Nephron progenitor cell (in vitro differentiated cells): ENCODE data around the gene IFIT3.
A peak's percentile ranks its signal among the peaks of the same experiment; 100 is the strongest.
"Not testable (repeated sequence)": the region's sequence is repeated elsewhere in the genome, so short reads cannot be mapped to it uniquely, and the experiment has no call there.

Source experiments
- DNase-seq: peaks from one replicate; pipeline ENCODE4 v3.0.0; 2021
- H3K27ac Mint-ChIP-seq: 2 replicates; pipeline ENCODE4 v1.8.0; 2021; ENCODE audit warnings: mild to moderate bottlenecking, moderate library complexity, mixed read lengths
- H3K27me3 Mint-ChIP-seq: 2 replicates; pipeline ENCODE4 v1.8.0; 2021; ENCODE audit warnings: mild to moderate bottlenecking, low read depth, mixed read lengths; ENCODE audit not compliant: poor library complexity
- H3K36me3 Mint-ChIP-seq: 2 replicates; pipeline ENCODE4 v1.8.0; 2021; ENCODE audit warnings: low read depth, mixed read lengths
- H3K4me1 Mint-ChIP-seq: 2 replicates; pipeline ENCODE4 v1.8.0; 2021; ENCODE audit warnings: mixed read lengths
- H3K4me3 Mint-ChIP-seq: 2 replicates; pipeline ENCODE4 v1.8.0; 2021; ENCODE audit warnings: mild to moderate bottlenecking, moderate library complexity, mixed read lengths
- H3K9me3 Mint-ChIP-seq: 2 replicates; pipeline ENCODE4 v1.8.0; 2021; ENCODE audit warnings: mild to moderate bottlenecking, moderate library complexity, mixed read lengths
- TF ChIP-seq, protein P1 (sequence below): fragments of 200-600 bp; sonication (generic); IDR thresholded peaks from 2 replicates; pipeline ENCODE4 v1.5.0; 2021; ENCODE audit warnings: antibody characterized with exemption

The IFIT3 gene

GRCh38 chr10:89309156-89310055 is 18.4 kb upstream of the IFIT3 start:
- Mint-ChIP-seq H3K27ac (no peak overlapping the region), H3K4me3 (no peak overlapping the region), H3K27me3 (peaks cover 5% of the 10 kb centered on the region), H3K9me3 (no peaks in the 10 kb centered on the region), H3K4me1 (peaks cover 8% of the 10 kb centered on the region), H3K36me3 (no peaks in the 10 kb centered on the region)
- DNase-seq, result no peak
- TF ChIP-seq, protein P1, sequence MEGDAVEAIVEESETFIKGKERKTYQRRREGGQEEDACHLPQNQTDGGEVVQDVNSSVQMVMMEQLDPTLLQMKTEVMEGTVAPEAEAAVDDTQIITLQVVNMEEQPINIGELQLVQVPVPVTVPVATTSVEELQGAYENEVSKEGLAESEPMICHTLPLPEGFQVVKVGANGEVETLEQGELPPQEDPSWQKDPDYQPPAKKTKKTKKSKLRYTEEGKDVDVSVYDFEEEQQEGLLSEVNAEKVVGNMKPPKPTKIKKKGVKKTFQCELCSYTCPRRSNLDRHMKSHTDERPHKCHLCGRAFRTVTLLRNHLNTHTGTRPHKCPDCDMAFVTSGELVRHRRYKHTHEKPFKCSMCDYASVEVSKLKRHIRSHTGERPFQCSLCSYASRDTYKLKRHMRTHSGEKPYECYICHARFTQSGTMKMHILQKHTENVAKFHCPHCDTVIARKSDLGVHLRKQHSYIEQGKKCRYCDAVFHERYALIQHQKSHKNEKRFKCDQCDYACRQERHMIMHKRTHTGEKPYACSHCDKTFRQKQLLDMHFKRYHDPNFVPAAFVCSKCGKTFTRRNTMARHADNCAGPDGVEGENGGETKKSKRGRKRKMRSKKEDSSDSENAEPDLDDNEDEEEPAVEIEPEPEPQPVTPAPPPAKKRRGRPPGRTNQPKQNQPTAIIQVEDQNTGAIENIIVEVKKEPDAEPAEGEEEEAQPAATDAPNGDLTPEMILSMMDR, result no peak

- no peaks in the 10 kb centered on the region for H3K36me3 Mint-ChIP-seq
- H3K9me3 Mint-ChIP-seq, result no peaks in the 10 kb centered on the region
- peak overlapping the region; percentile 51 for H3K27ac Mint-ChIP-seq
- TF ChIP-seq, protein P1, result no peak
- H3K4me1 Mint-ChIP-seq, result peaks cover 5% of the 10 kb centered on the region
- H3K27me3 Mint-ChIP-seq, result peaks cover 5% of the 10 kb centered on the region
- H3K4me3 Mint-ChIP-seq, result no peak overlapping the region
- no peak for DNase-seq
Measured at GRCh38 chr10:89310056-89310893, 17.5 kb upstream of the IFIT3 start.

DNA sequence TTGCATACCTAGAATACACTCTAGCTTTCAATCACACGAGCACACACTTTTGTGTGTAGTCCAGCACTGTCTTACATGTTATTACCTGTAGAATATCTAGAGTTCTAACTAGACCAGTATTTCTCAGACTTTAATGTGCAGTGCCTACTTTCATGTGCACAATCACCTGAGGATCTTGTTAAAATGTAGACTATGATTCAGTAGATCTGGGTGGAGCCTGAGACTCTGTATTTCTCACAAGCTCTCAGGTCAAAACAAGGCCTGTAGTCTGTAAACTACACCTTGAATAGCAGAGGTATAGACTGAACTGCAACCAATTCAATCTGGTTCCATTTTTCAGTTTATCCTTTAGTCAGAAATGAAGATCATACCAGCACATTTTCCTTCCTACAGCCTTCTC is 14.8 kb upstream of the IFIT3 start:
- H3K4me1 Mint-ChIP-seq, result no peaks in the 10 kb centered on the region
- no peaks in the 10 kb centered on the region for H3K27me3 Mint-ChIP-seq
- DNase-seq, result no peak
- TF ChIP-seq, protein P1, result no peak
- H3K9me3 Mint-ChIP-seq, result peaks cover 13% of the 10 kb centered on the region
- H3K4me3 Mint-ChIP-seq, result no peak overlapping the region
- H3K36me3 Mint-ChIP-seq, result peaks cover 4% of the 10 kb centered on the region
- H3K27ac Mint-ChIP-seq, result no peak overlapping the region

GRCh38 chr10:89314676-89315075 is 13.1 kb upstream of the IFIT3 start:
- TF ChIP-seq, protein P1, result no peak
- Mint-ChIP-seq H3K27ac (no peak overlapping the region), H3K4me1 (no peaks in the 10 kb centered on the region), H3K9me3 (peaks cover 23% of the 10 kb centered on the region), H3K4me3 (no peak overlapping the region), H3K27me3 (no peaks in the 10 kb centered on the region), H3K36me3 (peaks cover 4% of the 10 kb centered on the region)
- DNase-seq, result no peak

DNA sequence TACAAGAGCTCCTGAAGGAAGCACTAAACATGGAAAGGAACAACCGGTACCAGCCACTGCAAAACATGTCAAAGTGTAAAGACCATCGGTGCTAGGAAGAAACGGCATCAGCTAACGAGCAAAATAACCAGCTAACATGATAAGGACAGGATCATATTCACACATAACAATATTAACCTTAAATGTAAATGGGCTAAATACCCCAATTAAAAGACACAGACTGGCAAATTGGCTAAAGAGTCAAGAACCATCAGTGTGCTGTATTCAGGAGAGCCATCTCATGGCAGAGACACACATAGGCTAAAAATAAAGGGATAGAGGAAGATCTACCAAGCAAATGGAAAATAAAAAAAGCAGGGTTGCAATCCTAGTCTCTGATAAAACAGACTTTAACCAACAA is 9.8 kb upstream of the IFIT3 start:
- not testable (repeated sequence) for H3K27ac Mint-ChIP-seq, H3K4me1 Mint-ChIP-seq, DNase-seq, H3K27me3 Mint-ChIP-seq, H3K4me3 Mint-ChIP-seq, H3K36me3 Mint-ChIP-seq
- H3K9me3 Mint-ChIP-seq, result peaks cover 40% of the 10 kb centered on the region

DNA sequence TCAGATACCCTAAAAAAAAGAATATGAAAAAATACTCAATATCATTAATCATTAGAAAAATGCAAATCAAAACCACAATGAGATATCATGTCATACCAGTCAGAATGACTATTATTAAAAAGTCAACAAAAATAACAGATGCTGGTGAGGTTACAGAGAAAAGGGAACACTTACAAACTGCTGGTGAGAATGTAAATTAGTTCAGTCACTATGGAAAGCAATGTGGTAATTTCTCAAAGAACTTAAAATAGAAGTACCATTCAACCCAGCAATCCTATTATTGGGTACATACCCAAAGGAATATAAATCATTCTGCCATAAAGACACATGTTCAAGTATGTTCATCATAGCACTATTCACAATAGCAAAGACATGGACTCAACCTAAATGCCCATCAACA is 2.7 kb upstream of the IFIT3 start:
- Mint-ChIP-seq H3K9me3 (peaks cover 38% of the 10 kb centered on the region), H3K4me1 (peaks cover 36% of the 10 kb centered on the region)

GRCh38 chr10:89325856-89326255 is 1.9 kb upstream of the IFIT3 start:
- H3K36me3 Mint-ChIP-seq, result peaks cover 11% of the 10 kb centered on the region
- H3K27ac Mint-ChIP-seq, result peak overlapping the region; percentile 12
- not testable (repeated sequence) for DNase-seq, H3K27me3 Mint-ChIP-seq, H3K4me3 Mint-ChIP-seq
- peaks cover 36% of the 10 kb centered on the region for H3K9me3 Mint-ChIP-seq
- peaks cover 42% of the 10 kb centered on the region for H3K4me1 Mint-ChIP-seq

More for the DNA sequence above, 2.7 kb upstream of the IFIT3 start:
- not testable (repeated sequence) for H3K27ac Mint-ChIP-seq, H3K27me3 Mint-ChIP-seq, DNase-seq, H3K4me3 Mint-ChIP-seq
- H3K36me3 Mint-ChIP-seq, result peaks cover 11% of the 10 kb centered on the region
